PC-3 (cell line): ENCODE data around the gene RAB11A. TPM values are rescaled to one million over a fixed set of nuclear protein-coding genes. Genes with fewer than 3 reads are reported as not detected.

Experiments
- ATAC-seq: fragments of 200-7000 bp; cut with Tn5 transposase; 2 replicates; pipeline ENCODE4 v1.9.1; 2020; ENCODE audit warnings: mild to moderate bottlenecking, moderate library complexity
- BruUV-seq: library from RNA; stranded (reverse); fragments of 400-500 nt; replicated peaks from 2 replicates; lab custom pipeline; 2021; lab: Mats Ljungman, UMichigan
- CTCF ChIA-PET: fragments of 300-600 bp; sonication (Branson Sonifier 250); formaldehyde crosslinking; loops from one replicate; lab custom pipeline; 2022; ENCODE audit warnings: antibody characterized with exemption; lab: Charles Lee
- POLR2A ChIA-PET: fragments of 300-600 bp; sonication (Branson Sonifier 250); formaldehyde crosslinking; loops from one replicate; lab custom pipeline; 2022; ENCODE audit warnings: antibody characterized with exemption; ENCODE audit not compliant: unreplicated experiment; lab: Charles Lee
- DNase-seq: peaks from one replicate; pipeline ENCODE4 v3.0.0-alpha.2; 2015
- H2AFZ ChIP-seq: fragments of 300-600 bp; sonication (generic); 2 replicates; pipeline ENCODE4 v1.6.0; 2016; ENCODE audit warnings: antibody characterized with exemption, low read length
- H3F3A ChIP-seq: fragments of 300-600 bp; sonication (generic); one replicate; pipeline ENCODE4 v1.6.0; 2017; ENCODE audit warnings: antibody characterized with exemption, low read length, control low read depth, mild to moderate bottlenecking; ENCODE audit not compliant: unreplicated experiment
- H3K27ac ChIP-seq: fragments of 300-600 bp; sonication (generic); 2 replicates; pipeline ENCODE4 v1.5.1; 2016; ENCODE audit warnings: mild to moderate bottlenecking, low read length
- H3K27me3 ChIP-seq: fragments of 300-600 bp; sonication (generic); 2 replicates; pipeline ENCODE4 v1.6.1; 2016; ENCODE audit warnings: low read length, mixed read lengths
- H3K36me3 ChIP-seq: fragments of 300-600 bp; sonication (generic); 2 replicates; pipeline ENCODE4 v1.6.1; 2016; ENCODE audit warnings: low read depth, mixed run types, low read length, mixed read lengths
- H3K4me1 ChIP-seq: fragments of 300-600 bp; sonication (generic); 2 replicates; pipeline ENCODE4 v1.5.1; 2016; ENCODE audit warnings: low read length; ENCODE audit not compliant: insufficient read depth
- H3K4me2 ChIP-seq: fragments of 300-600 bp; sonication (generic); 2 replicates; pipeline ENCODE4 v1.6.0; 2016; ENCODE audit warnings: low read length
- H3K4me3 ChIP-seq: fragments of 300-600 bp; sonication (generic); 2 replicates; pipeline ENCODE4 v1.5.1; 2016; ENCODE audit warnings: mild to moderate bottlenecking, low read length, mixed read lengths
- H3K79me2 ChIP-seq: fragments of 300-600 bp; sonication (generic); 2 replicates; pipeline ENCODE4 v1.6.1; 2017; ENCODE audit warnings: low read length, mixed read lengths
- H3K9ac ChIP-seq: fragments of 300-600 bp; sonication (generic); 2 replicates; pipeline ENCODE4 v1.6.0; 2016; ENCODE audit warnings: mild to moderate bottlenecking, low read length
- H3K9me2 ChIP-seq: fragments of 300-600 bp; sonication (generic); replicated peaks from 2 replicates; pipeline ENCODE4 v1.6.1; 2016; ENCODE audit warnings: mixed run types, low read length, mixed read lengths
- H3K9me3 ChIP-seq: fragments of 300-600 bp; sonication (generic); 2 replicates; pipeline ENCODE4 v1.6.1; 2016; ENCODE audit warnings: low read length, mixed read lengths
- H4K20me1 ChIP-seq: fragments of 300-600 bp; sonication (generic); 2 replicates; pipeline ENCODE4 v1.6.1; 2016; ENCODE audit warnings: low read length, mixed read lengths
- EZH2 ChIP-seq: fragments of 300-600 bp; sonication (generic); IDR thresholded peaks from one replicate; pipeline ENCODE4 v1.6.1; 2017; ENCODE audit warnings: antibody characterized with exemption, mild to moderate bottlenecking, low read length; ENCODE audit not compliant: unreplicated experiment
- EZH2phosphoT487 ChIP-seq: fragments of 300-600 bp; sonication (generic); IDR thresholded peaks from 2 replicates; pipeline ENCODE4 v1.6.1; 2018; ENCODE audit warnings: mild to moderate bottlenecking, antibody characterized with exemption, low read length, borderline replicate concordance
- intact Hi-C: fragments of 100-400 bp; cut with micrococcal nuclease; formaldehyde crosslinking; loops from 2 replicates; pipeline ENCODE4 v1.9.0; 2023
- total RNA-seq: library from RNA; depleted of rRNA; stranded (reverse); fragments of >200 nt; gene quantifications from 2 replicates; pipeline ENCODE4 v1.2.3, GENCODE V29; 2014
- TF ChIP-seq, protein P1 (sequence below): fragments of 300-600 bp; sonication (generic); conservative IDR thresholded peaks from 2 replicates; pipeline ENCODE4 v1.5.1; 2017; ENCODE audit warnings: antibody characterized with exemption, low read depth, mild to moderate bottlenecking, low read length

Gene RAB11A
- total RNA-seq, 1 experiment from 2014 or later: 171 TPM

DNA sequence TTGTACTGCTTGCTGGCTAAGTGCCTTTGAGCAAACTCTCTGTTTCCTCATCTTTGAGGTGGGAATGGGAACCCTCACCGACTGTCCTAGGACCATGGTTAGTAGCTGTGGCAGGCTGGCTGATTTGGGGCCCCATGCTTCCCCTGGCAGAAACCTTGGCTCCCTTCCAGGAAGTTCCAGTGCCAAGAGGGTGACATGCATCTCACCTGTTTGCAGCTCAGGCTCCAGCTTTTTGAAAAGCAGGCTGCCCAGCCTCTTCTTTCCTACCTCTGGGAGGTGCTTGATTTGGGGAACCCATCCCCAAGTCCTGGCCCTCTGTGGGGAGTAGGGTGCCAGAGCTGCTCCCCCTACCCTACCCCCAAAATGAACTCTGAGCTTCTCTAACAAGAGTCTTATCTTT lies 50.8 kb downstream of the RAB11A start:
- Histone ChIP-seq H3K36me3 (no peaks in the 10 kb centered on the region), H3K9me2 (no peaks in the 10 kb centered on the region), H4K20me1 (no peaks in the 10 kb centered on the region), H3K27ac (no peak overlapping the region), H3K9me3 (no peaks in the 10 kb centered on the region), H3F3A (no peaks in the 10 kb centered on the region), H3K4me2 (no peak overlapping the region), H3K4me3 (no peak overlapping the region), H3K4me1 (no peaks in the 10 kb centered on the region), H3K79me2 (no peaks in the 10 kb centered on the region), H2AFZ (no peak overlapping the region), H3K27me3 (no peaks in the 10 kb centered on the region), H3K9ac (no peak overlapping the region)
- POLR2A ChIA-PET: no interaction called here
- ATAC-seq (no peak), DNase-seq (no peak)
- TF ChIP-seq EZH2phosphoT487 (no peak), EZH2 (no peak)
- TF ChIP-seq, protein P1, sequence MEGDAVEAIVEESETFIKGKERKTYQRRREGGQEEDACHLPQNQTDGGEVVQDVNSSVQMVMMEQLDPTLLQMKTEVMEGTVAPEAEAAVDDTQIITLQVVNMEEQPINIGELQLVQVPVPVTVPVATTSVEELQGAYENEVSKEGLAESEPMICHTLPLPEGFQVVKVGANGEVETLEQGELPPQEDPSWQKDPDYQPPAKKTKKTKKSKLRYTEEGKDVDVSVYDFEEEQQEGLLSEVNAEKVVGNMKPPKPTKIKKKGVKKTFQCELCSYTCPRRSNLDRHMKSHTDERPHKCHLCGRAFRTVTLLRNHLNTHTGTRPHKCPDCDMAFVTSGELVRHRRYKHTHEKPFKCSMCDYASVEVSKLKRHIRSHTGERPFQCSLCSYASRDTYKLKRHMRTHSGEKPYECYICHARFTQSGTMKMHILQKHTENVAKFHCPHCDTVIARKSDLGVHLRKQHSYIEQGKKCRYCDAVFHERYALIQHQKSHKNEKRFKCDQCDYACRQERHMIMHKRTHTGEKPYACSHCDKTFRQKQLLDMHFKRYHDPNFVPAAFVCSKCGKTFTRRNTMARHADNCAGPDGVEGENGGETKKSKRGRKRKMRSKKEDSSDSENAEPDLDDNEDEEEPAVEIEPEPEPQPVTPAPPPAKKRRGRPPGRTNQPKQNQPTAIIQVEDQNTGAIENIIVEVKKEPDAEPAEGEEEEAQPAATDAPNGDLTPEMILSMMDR: no peak
- intact Hi-C loops: no loop called here
- CTCF ChIA-PET: no interaction called here
- BruUV-seq: no TSS peak

DNA sequence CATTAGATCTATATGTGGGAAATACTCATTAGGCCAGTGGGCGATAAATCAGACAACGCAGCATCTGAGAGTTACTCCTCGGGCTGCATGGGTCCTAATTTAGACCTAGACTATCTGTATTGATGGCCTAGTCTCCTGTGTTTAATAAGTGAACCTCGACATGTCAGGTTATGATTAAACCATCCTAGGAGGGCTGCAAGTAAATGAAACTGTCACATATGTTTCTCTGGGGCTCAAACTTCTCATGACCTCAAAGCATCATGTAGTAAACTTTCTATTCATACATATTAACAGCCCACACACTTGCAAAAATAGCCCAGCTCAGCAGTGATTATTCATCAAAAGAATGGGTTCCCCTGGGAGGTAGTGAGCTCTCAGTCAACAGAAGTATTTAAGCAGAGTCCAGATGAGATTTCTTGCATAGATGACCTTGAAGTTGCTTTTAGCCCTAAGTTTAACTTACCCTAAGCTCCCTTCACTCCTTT lies 51.6 kb downstream of the RAB11A start:
- Histone ChIP-seq H3F3A (no peaks in the 10 kb centered on the region), H3K4me3 (no peak overlapping the region), H3K9me3 (no peaks in the 10 kb centered on the region), H2AFZ (no peak overlapping the region), H3K36me3 (no peaks in the 10 kb centered on the region), H3K9ac (no peak overlapping the region), H3K4me2 (no peak overlapping the region), H3K27me3 (no peaks in the 10 kb centered on the region), H4K20me1 (no peaks in the 10 kb centered on the region), H3K9me2 (no peaks in the 10 kb centered on the region), H3K27ac (no peak overlapping the region), H3K79me2 (no peaks in the 10 kb centered on the region), H3K4me1 (no peaks in the 10 kb centered on the region)
- POLR2A ChIA-PET: no interaction called here
- intact Hi-C loops: no loop called here
- no TSS peak for BruUV-seq
- ATAC-seq (no peak), DNase-seq (no peak)
- TF ChIP-seq EZH2: no peak
- TF ChIP-seq, protein P1: no peak
- TF ChIP-seq EZH2phosphoT487: no peak
- CTCF ChIA-PET: no interaction called here

DNA sequence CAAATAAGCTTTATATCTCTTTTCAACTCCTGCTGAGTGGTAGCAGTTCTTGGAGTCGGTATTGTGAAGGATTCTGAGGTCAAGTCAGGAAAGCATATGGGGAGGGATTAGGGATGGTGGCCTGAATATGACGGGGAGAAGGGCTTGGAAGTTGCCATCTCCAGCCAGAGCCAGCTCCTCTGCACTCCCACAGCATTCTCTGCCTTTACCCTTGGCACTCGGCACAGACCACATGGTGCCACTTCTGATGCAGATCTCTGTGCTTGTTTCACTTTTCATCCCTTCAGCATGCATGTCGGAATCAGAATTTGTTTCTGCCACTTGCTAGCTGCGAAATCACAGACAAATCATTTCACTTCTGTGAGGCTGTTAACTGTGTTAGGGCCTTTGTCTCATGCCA lies 52.5 kb downstream of the RAB11A start:
- no peaks in the 10 kb centered on the region for H3F3A ChIP-seq
- H3K4me2 ChIP-seq: no peak overlapping the region
- H3K27me3 ChIP-seq: no peaks in the 10 kb centered on the region
- intact Hi-C loops: no loop called here
- H3K36me3 ChIP-seq: no peaks in the 10 kb centered on the region
- H3K79me2 ChIP-seq: no peaks in the 10 kb centered on the region
- ATAC-seq (no peak), DNase-seq (no peak)
- ChIA-PET CTCF (no interaction called here), POLR2A (no interaction called here)
- H3K9me3 ChIP-seq: no peaks in the 10 kb centered on the region
- no peaks in the 10 kb centered on the region for H3K4me1 ChIP-seq
- H3K9ac ChIP-seq: no peak overlapping the region
- H2AFZ ChIP-seq: no peak overlapping the region
- no TSS peak for BruUV-seq
- TF ChIP-seq EZH2: no peak
- TF ChIP-seq, protein P1: no peak
- no peak for TF ChIP-seq EZH2phosphoT487
- H3K4me3 ChIP-seq: no peak overlapping the region
- H3K9me2 ChIP-seq: no peaks in the 10 kb centered on the region
- no peaks in the 10 kb centered on the region for H4K20me1 ChIP-seq
- no peak overlapping the region for H3K27ac ChIP-seq
